GM19324 (cell line): ENCODE measurements around the gene FAM107B.
A peak's percentile ranks its signal among the peaks of the same experiment; 100 is the strongest.
"Not testable (repeated sequence)": the region's sequence is repeated elsewhere in the genome, so short reads cannot be mapped to it uniquely, and the experiment has no call there.

Experiments
- ATAC-seq: cut with Tn5 transposase; IDR thresholded peaks from one replicate; pipeline ENCODE4 v1.9.1; 2021; ENCODE audit warnings: mild to moderate bottlenecking, moderate library complexity; ENCODE audit not compliant: unreplicated experiment, low FRiP score

FAM107B gene

DNA sequence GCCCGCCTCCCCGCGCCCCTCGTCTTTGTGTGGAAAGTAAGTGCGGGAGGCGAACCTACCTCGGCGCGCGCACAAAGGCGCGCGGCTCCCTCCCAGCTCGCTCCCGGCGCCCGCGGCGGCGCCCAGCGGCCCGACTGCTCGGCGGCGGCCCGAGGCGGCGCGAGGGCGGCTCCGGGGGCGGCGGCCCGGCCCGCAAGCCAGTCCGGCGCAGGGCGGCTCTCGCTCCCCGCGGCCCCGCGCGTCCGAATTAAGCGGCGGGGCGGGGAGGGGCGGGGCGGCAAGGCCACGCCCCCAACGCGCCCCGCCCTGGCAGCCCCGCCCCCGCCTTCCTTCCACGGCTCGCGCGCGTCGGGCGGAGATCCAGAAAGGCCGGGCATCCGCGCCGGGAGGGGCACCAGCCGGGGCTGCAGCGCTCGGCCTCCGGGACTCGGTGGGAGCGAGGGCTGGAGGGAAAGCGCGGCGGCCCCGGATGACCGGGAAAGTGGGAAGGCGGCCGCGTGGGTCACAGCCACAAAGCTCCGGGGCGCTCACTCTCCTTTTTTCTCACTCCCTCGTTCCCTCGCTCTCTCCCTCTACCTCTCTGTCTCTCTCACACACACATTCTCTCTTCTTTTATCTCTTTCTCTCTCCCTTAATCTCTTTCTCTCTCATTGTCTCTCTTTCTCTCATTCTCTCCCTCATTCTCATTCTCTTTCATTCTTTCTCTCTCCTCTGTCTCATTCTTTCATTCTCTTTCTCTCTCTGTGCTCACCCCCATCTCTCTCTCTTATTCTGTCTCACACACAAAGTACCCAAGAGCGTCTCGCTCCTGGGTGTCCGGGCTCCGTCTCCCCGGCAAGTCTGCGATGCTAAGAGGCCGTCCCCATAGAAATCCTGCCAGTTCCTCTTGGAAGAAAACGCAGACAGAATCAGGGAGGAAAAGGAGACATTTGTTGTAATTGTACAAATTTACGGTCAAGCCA is 170.2 kb downstream of the FAM107B start:
- ATAC-seq = peak; percentile 75

- peak; percentile 24 for ATAC-seq
These were observed 171.1 kb downstream of the FAM107B start for GRCh38 chr10:14603534-14604102.

- no peak for ATAC-seq
These were observed 171.7 kb downstream of the FAM107B start for GRCh38 chr10:14602807-14603533.

- no peak for ATAC-seq
These were observed 172.6 kb downstream of the FAM107B start for GRCh38 chr10:14601872-14602725.

- no peak for ATAC-seq
These were observed 173.4 kb downstream of the FAM107B start for GRCh38 chr10:14601326-14601725.

DNA sequence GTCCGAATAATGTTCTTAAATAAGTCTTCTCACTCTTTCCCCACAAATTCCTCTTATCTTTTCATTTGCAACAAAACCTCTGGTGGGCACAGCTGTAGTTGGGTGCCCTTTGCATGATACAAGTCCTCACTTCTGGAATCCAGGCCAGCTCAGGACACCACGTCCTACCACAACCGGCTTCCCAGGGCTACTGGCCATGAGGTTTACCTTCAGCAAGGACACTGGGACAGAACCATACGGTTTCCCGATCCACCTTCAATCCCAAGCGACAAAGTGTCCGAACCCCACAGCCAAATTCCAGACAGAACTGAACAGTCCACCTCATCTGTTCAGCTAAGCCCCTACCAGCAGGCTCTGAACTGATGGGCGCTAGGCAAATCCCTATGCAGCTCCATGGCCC is 174.6 kb downstream of the FAM107B start:
- no peak for ATAC-seq

DNA sequence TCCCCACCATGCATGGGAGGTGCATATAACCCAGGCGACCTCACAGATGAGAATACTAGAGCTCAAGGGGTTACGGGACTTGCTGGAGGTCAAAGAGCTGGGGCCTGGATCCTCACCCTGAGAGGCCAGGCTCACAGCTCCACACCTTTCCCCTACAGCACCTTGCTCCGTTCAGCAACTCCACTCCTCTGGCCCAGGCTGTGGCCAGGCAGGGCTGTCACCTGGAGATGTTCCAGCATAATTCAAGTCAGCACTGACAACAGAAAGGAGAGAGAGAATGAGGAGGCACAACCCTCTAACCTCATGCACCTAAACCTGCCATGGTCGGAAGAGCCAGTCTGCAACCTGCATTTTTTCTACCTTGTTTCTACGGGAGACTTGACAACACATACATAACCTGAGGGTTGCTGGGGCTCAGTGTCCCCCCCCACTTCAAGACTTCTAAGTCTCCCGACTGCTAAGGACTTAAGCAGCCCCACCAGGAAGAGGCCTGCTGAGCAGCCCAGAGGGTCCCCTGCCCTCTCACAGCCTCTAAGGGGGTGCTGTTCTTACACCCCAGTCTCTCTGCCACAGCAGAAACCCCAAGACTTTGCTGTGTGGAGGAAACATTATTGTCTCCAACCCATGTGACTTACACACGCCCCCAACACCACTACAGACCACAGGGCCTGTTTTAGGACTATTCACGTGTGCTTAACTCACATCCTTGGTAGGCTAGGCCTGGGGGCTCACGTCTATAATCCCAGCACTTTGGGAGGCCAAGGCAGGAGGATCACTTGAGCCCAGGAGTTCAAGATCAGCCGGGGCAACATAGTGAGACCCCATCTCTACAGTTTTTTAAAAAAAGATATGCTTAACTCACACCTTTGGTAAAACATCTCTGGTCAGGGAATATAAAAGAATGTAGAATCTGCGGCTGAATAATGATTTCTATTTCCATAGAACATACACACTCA is 175.6 kb downstream of the FAM107B start:
- no peak for ATAC-seq

DNA sequence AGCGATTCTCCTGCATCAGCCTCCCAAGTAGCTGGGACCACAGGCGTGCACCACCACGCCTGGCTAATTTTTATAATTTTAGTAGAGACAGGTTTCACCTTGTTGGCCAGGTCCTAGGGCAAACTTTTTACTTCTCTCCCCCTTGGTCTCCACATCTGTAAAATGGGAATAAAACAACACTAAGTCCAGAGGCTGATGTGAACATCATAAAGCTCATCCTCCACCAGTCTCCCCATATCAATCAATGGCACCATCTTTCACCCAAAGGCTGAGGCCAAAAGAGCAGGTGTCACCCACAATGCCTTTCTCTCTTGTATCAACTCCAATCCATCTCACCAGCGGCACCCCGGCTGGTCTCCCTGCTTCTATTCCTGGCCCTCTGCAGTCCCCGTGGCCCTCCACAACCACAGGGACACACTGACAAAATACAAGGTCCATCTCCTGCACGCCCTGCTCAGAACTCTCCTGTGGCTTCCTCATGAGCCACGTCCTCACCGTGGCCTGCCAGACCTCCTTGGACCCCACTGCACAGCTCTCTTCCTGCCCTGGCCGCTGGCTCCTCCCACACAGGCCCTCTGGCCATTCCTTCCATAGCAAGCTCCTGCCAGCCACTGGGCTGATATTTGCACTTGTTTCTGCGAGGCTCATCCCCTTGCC is 179.0 kb downstream of the FAM107B start:
- no peak for ATAC-seq

DNA sequence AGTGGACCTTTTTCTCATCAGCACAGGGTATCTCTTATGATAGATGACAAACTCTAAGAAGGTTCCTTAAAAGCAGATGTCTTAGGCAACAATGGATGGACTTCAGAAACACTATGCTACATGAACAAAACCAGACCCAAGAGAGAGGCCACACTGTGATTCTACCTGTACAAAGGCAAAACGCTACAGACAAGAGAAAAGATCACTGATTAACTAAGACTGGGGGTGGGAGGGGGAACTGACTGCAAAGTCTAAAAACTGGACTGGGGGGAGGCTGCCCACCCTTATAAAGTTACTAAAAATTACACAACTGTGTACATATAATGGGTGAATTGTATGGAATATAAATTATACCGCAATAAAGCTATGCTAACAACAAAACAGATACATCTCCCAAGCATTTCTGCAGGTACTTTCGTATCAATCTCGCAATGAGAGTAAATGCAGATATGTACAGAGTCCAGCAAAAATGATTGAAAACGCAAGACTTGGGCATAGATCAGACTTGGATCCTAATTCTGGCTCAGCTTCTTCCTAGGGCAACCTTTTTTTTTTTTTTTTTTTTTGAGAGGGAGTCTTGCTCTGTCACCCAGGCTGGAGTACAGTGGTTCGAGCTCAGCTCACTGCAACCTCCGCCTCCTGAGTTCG is 179.7 kb downstream of the FAM107B start:
- no peak for ATAC-seq

GRCh38 chr10:14593806-14594205 is 180.9 kb downstream of the FAM107B start:
- no peak for ATAC-seq

GRCh38 chr10:14592566-14592965 is 182.1 kb downstream of the FAM107B start:
- no peak for ATAC-seq

GRCh38 chr10:14592026-14592425 is 182.7 kb downstream of the FAM107B start:
- no peak for ATAC-seq

- ATAC-seq = not testable (repeated sequence)
These were observed 185.8 kb downstream of the FAM107B start for GRCh38 chr10:14588938-14589294.

DNA sequence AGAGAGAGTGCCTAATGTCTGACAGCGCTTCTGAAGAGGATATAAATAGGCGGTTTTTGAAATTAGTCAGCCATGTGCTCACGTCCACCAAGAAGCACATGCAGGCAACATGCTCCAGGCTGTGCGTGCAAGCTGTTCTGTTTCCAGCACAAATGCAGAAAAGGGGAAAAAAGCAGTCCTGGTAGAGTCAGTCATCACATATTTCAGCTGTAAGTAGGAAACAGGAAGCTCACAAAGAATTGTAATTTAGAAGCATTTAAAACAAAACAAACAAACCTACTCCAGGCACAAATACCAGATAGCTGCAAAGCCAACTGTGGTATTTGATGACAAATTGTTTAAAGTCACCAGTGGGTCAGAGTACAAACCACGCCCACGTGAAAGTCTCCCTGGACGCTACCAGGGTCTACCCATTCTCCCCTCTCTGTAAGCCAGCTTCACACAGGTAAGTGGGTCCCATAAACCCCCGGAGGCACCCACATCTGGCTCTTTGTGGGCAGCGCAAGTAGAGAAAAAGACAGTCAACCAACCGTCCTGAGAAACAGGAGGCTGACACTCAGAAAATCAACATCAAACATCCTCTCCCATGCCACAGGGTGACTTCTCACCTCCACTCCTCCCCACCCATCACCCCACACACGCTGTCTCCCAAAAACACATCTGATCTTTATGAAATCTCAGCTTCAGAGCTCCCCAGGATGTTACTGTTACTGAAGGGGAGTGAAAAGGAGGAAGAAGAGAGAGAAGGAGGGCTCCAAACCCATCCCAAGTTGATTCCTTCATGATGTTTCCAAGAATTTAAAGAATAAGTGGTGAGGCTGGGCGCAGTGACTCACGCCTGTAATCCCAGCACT is 186.4 kb downstream of the FAM107B start:
- peak; percentile 37 for ATAC-seq

DNA sequence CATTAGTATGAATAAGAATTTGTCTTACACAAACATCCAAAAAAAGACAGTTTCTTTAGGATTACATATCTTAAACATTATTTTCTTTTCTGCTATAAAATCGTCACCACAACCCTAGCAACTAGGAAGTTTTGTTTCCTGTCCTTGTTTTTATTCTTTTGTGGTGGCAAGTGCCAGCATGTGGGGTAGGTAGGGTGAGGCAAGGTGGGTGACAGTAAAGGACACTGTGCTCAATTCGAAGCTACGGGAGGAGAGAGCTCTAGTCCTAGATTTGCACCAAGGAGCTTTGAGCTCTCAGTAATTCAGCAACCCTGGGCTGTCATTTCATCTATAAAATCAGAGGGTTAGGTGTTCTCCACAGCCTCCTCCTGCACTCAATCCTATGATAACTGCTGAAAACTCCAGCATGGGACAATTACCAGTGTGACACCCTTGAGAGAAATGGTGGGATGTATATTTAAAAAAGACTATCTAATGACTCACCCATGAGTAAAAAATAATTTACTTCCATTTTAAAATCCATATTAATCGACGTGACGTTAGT is 187.1 kb downstream of the FAM107B start:
- no peak for ATAC-seq

DNA sequence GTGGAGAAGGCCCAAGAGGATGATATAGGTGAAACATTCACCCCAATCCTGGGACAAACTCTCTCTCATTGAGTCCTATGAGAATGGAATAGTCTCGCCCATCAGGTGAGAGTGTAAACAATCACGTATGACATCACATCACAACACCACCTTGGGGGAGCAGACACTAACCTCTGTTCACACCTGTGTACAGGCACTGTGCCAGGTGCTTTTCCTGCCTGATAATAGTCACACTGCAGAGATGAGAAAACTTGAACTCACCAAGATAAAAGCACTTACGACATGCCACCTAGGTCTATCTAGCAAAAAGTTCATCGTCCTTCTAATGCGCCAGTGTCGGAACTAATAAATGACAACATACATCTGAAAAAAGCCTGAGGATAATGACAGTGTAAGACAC is 187.8 kb downstream of the FAM107B start:
- no peak for ATAC-seq
